ENCODE results near the gene SLC22A13. TPM values are rescaled to one million over a fixed set of nuclear protein-coding genes. Genes with fewer than 3 reads are reported as not detected.

SLC22A13 gene
- total and polyA plus RNA-seq, 9 of the 15 experiments (the other 6 are each of a cell fraction or from before 2014, with no cell fraction given): 0.09 to 0.49 (median 0.17) TPM; not detected in 3

DNA sequence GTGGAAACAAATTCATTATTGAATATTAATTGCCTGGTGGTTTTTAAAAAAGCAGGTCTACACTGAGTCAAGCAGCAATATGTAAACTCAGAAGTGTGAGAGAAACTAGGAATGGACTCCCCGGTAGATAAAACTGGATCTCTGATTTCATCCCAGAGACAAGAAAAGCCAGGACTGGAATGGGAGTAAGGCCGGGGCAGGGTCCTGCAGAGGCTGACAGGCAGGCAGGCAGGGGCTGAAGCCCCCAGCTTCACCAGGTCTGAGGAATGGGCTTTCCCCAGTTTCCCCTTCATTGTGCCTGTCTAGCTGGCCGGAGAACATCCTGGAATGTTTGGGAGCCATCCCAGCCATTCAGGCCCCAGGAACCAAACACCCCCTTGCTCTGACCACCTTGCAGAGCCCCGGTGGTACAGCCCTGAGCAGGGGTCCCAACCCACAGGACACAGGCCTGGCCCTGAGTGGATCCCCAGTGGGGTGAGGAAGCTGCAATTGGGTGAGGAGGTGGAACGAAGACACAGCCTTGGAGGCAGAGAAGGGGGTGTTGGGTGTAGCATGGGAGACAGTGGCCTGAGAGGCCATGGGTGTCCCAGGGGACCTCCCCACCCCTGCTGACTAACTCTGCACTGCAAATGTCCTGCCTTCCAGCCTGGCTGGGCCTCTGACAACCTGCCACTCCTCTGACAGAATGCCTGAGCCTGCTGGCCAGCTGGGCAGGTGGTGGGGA lies 49.3 kb downstream of the SLC22A13 start:
- WGBS (ENCODE audit: insufficient coverage, low coverage, missing lambda C conversion rate): 12% methylated on average over 5 of the region's 5 CpGs
- CTCF ChIA-PET (ENCODE audit: low intra/inter-chr PET ratio): no interaction called here
- no peak; the same call in none of the 3 replicates for ATAC-seq
- no peak for DNase-seq (ENCODE audit: extremely low read depth in 1 of 4, low spot score in 3 of 4)
- intact Hi-C loops (cut with micrococcal nuclease) (no loop called here), in situ Hi-C loops (cut with MboI) (no loop called here)
- H3K4me1 ChIP-seq (replicated peaks in 1 of 2; ENCODE audit: control insufficient read depth in 2 of 2, insufficient read depth in 2 of 2, low read length in 2 of 2): peaks cover 0 to 7% of the 10 kb centered on the region in 2 experiments; a peak in 2 of 5 replicates
- H3K4me3 ChIP-seq: no peak overlapping the region
- no peak for FAIRE-seq
- POLR2A ChIA-PET: interaction anchor here (1.2 kb wide), 1 partner anchor 10 kb away, joined by 3 read pairs; no protein-coding TSS in a partner anchor
- no peak overlapping the region for H2AFZ ChIP-seq (ENCODE audit: low read depth, low read length)
- H3K36me3 ChIP-seq (ENCODE audit: control insufficient read depth, insufficient read depth, low read length): no peaks in the 10 kb centered on the region
- peaks cover 21 to 84% of the 10 kb centered on the region in 2 experiments for H3K27me3 ChIP-seq (ENCODE audit: control insufficient read depth in 2 of 2, insufficient read depth in 2 of 2, low read length in 2 of 2)
- no peaks in the 10 kb centered on the region for H3K9me1 ChIP-seq (ENCODE audit: control insufficient read depth, insufficient read depth, low read length)
- H3K27ac ChIP-seq (ENCODE audit: extremely low read depth, low read depth, low read length): no peak overlapping the region
- H3K4me2 ChIP-seq (ENCODE audit: insufficient read depth, low read length): no peak overlapping the region
- no TSS peak for BruUV-seq (replicated peaks)
- no peaks in the 10 kb centered on the region for H3K79me2 ChIP-seq (ENCODE audit: control insufficient read depth, insufficient read depth, low read length)
- TF ChIP-seq PTBP1 (IDR thresholded peaks at IDR 0.05; ENCODE audit: low read depth, low read length) (no peak), ELF2 (CRISPR knock-in tag; IDR thresholded peaks at IDR 0.05) (no peak), SRSF7 (optimal IDR thresholded peaks at IDR 0.05; ENCODE audit: low read depth, low read length) (no peak), MCM2 (IDR thresholded peaks at IDR 0.05; ENCODE audit: low read depth) (no peak), KLF13 (tag; IDR thresholded peaks at IDR 0.05; ENCODE audit: borderline replicate concordance, low read depth) (no peak), KLF6 (CRISPR knock-in tag; IDR thresholded peaks at IDR 0.05; ENCODE audit: borderline replicate concordance) (no peak), ZNF239 (CRISPR knock-in tag; IDR thresholded peaks at IDR 0.05) (no peak), ZNF274 (IDR thresholded peaks at IDR 0.05; ENCODE audit: borderline replicate concordance, low read depth, low read length) (no peak), EWSR1 (IDR thresholded peaks at IDR 0.05; ENCODE audit: borderline replicate concordance, low read depth, partially characterized antibody) (no peak), XRCC4 (IDR thresholded peaks at IDR 0.05; ENCODE audit: extremely low read depth, insufficient read depth, insufficient read length) (no peak)
- TF ChIP-seq, protein P1, sequence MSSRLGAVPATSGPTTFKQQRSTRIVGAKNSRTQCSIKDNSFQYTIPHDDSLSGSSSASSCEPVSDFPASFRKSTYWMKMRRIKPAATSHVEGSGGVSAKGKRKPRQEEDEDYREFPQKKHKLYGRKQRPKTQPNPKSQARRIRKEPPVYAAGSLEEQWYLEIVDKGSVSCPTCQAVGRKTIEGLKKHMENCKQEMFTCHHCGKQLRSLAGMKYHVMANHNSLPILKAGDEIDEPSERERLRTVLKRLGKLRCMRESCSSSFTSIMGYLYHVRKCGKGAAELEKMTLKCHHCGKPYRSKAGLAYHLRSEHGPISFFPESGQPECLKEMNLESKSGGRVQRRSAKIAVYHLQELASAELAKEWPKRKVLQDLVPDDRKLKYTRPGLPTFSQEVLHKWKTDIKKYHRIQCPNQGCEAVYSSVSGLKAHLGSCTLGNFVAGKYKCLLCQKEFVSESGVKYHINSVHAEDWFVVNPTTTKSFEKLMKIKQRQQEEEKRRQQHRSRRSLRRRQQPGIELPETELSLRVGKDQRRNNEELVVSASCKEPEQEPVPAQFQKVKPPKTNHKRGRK (tag; IDR thresholded peaks at IDR 0.05): no peak
- TF ChIP-seq, protein P2, sequence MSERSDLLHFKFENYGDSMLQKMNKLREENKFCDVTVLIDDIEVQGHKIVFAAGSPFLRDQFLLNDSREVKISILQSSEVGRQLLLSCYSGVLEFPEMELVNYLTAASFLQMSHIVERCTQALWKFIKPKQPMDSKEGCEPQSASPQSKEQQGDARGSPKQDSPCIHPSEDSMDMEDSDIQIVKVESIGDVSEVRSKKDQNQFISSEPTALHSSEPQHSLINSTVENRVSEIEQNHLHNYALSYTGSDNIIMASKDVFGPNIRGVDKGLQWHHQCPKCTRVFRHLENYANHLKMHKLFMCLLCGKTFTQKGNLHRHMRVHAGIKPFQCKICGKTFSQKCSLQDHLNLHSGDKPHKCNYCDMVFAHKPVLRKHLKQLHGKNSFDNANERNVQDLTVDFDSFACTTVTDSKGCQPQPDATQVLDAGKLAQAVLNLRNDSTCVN (CRISPR knock-in tag; IDR thresholded peaks at IDR 0.05): no peak
- TF ChIP-seq, protein P3, sequence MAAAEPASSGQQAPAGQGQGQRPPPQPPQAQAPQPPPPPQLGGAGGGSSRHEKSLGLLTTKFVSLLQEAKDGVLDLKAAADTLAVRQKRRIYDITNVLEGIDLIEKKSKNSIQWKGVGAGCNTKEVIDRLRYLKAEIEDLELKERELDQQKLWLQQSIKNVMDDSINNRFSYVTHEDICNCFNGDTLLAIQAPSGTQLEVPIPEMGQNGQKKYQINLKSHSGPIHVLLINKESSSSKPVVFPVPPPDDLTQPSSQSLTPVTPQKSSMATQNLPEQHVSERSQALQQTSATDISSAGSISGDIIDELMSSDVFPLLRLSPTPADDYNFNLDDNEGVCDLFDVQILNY (CRISPR knock-in tag; IDR thresholded peaks at IDR 0.05): no peak
- TF ChIP-seq, protein P4, sequence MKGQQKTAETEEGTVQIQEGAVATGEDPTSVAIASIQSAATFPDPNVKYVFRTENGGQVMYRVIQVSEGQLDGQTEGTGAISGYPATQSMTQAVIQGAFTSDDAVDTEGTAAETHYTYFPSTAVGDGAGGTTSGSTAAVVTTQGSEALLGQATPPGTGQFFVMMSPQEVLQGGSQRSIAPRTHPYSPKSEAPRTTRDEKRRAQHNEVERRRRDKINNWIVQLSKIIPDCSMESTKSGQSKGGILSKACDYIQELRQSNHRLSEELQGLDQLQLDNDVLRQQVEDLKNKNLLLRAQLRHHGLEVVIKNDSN (CRISPR knock-in tag; IDR thresholded peaks at IDR 0.05): no peak
- no peaks in the 10 kb centered on the region for H4K20me1 ChIP-seq (replicated peaks; ENCODE audit: control insufficient read depth, insufficient read depth, low read length)
- no peaks in the 10 kb centered on the region for H3K9me3 ChIP-seq (replicated peaks; ENCODE audit: control insufficient read depth, insufficient read depth, low read depth, low read length)
- H3K9ac ChIP-seq (ENCODE audit: insufficient read depth in 1 of 2, low read depth in 2 of 2, low read length in 2 of 2): no peak overlapping the region; a peak in 1 of 4 replicates

Data from K562 (cell line).